ENCODE results near the gene SUV39H1.

Gene SUV39H1

DNA sequence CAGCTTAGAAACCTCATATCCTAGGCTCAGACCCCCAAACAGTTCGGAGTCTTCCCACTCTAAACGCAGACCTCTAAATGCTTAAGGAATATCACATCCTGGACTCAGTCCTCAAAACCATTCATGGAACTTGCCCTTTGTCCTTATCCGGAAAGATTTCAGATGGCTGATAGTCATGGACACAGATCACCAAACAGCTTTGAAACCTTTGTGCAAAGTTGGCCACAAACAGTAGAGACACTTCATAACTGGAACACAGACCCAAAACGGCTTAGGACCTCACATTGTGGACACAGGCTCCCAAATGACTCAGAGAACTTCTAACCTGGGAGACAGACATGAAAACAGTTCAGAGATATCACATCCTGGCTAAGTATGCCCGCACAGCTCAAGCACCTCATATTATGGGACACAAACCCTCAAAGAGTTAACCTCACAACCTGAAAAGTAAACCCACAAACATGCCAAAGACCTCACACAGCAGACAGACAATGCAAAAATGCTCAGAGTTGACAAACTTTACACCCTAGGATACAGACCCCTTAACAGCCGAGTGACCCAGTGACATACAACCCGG lies 15.5 kb downstream of the SUV39H1 start:
- peaks cover 45 to 98% (median 90%) of the 10 kb centered on the region in 11 experiments for H3K27me3 ChIP-seq
- H4K20me1 ChIP-seq: peaks cover 0 to 18% (median 0%) of the 10 kb centered on the region in 11 experiments; a peak in 5 of 22 replicates
- H3K36me3 ChIP-seq: peaks cover 0 to 27% (median 14%) of the 10 kb centered on the region in 11 experiments; a peak in 14 of 22 replicates
- H3K4me2 ChIP-seq: no peak overlapping the region
- no peak overlapping the region for H3K4me3 ChIP-seq
- H3K9ac ChIP-seq: no peak overlapping the region
- H3K27ac ChIP-seq: no peak overlapping the region
- H3K4me1 ChIP-seq: peaks cover 0 to 35% (median 19%) of the 10 kb centered on the region in 10 experiments; a peak in 14 of 20 replicates
- no peak for TF ChIP-seq Cebpa-rat (IDR thresholded peaks at IDR 0.05)
- peaks cover 0 to 9% (median 0%) of the 10 kb centered on the region in 11 experiments; a peak in 3 of 22 replicates for H3K9me3 ChIP-seq (replicated peaks in 1 of 11)

GRCh38 chrX:48713847-48714246 lies 17.3 kb downstream of the SUV39H1 start:
- Histone ChIP-seq H3K4me3 (no peak overlapping the region), H3K9ac (no peak overlapping the region)

DNA sequence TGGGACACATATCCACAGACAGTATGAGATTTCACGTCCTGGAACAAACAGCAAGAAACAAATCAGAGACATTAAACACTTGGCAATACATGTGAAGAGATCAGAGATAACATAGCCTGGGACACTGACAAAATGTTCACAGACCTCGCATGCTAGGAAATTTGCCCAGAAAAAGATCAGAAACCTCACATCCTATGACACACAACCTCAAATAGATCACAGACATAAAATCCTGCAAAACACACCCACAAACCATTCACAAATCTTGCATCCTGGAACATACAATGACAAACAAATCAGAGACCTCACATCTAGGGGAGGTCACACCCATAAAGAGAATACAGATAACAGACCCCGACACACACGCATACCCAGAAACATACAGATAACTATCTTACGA lies 18.0 kb downstream of the SUV39H1 start:
- H3K4me1 ChIP-seq: peaks cover 0 to 31% (median 19%) of the 10 kb centered on the region in 10 experiments; a peak in 14 of 20 replicates
- no peak for TF ChIP-seq Cebpa-rat (IDR thresholded peaks at IDR 0.05)
- no peak overlapping the region for H3K27ac ChIP-seq
- 0 out of 22 replicates have a peak, but pooled peaks cover 0 to 1% (median 0%) of the 10 kb centered on the region in 11 experiments for H3K36me3 ChIP-seq
- no peak overlapping the region for H3K4me3 ChIP-seq
- H4K20me1 ChIP-seq: peaks cover 0 to 7% (median 0%) of the 10 kb centered on the region in 11 experiments; a peak in 1 of 22 replicates
- H3K9me3 ChIP-seq (replicated peaks in 1 of 11): peaks cover 0 to 16% (median 0%) of the 10 kb centered on the region in 11 experiments; a peak in 3 of 22 replicates
- H3K9ac ChIP-seq: no peak overlapping the region
- peak overlapping the region in 7 of 11 experiments; percentile 15 to 41 (median 31); a peak in 13 of 22 replicates for H3K4me2 ChIP-seq
- H3K27me3 ChIP-seq: peaks cover 36 to 95% (median 91%) of the 10 kb centered on the region in 11 experiments

More at GRCh38 chrX:48713847-48714246, 17.3 kb downstream of the SUV39H1 start:
- Histone ChIP-seq H3K9me3 (replicated peaks in 1 of 11) (peaks cover 0 to 16% (median 0%) of the 10 kb centered on the region in 11 experiments; a peak in 3 of 22 replicates), H4K20me1 (peaks cover 0 to 7% (median 0%) of the 10 kb centered on the region in 11 experiments; a peak in 1 of 22 replicates), H3K36me3 (peaks cover 0 to 9% (median under 1%) of the 10 kb centered on the region in 11 experiments; a peak in 3 of 22 replicates), H3K4me1 (peaks cover 0 to 31% (median 19%) of the 10 kb centered on the region in 10 experiments; a peak in 14 of 20 replicates), H3K27me3 (peaks cover 31 to 96% (median 90%) of the 10 kb centered on the region in 11 experiments), H3K27ac (no peak overlapping the region), H3K4me2 (peak overlapping the region in 1 of 11 experiments; percentile 35; a peak in 2 of 22 replicates)
- TF ChIP-seq Cebpa-rat (IDR thresholded peaks at IDR 0.05): no peak

DNA sequence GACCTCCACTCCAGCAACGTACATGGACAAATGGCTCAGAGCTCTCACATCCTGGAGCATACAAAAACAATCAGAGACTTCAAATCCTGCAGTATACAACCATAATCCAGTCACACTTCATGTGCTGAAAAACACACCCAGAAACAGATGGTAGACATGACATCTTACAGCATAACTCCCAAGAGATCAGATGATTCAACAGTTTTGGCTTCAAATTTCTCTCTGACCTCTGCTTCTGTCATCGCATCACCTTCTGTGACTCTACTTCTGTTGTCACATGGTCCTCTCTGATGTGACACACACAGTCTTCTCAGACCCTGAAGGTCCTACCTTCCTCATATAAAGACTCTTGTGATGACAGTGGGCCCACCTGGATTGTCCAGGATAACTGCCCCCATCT lies 18.5 kb downstream of the SUV39H1 start:
- no peak for TF ChIP-seq Cebpa-rat (IDR thresholded peaks at IDR 0.05)
- H3K36me3 ChIP-seq: no peaks in the 10 kb centered on the region
- H3K9ac ChIP-seq: no peak overlapping the region
- peaks cover 0 to 7% (median 0%) of the 10 kb centered on the region in 11 experiments; a peak in 1 of 22 replicates for H4K20me1 ChIP-seq
- H3K4me3 ChIP-seq: no peak overlapping the region
- no peak overlapping the region for H3K27ac ChIP-seq
- H3K4me2 ChIP-seq: peak overlapping the region in 7 of 11 experiments; percentile 15 to 41 (median 31); a peak in 12 of 22 replicates
- H3K9me3 ChIP-seq (replicated peaks in 1 of 11): peaks cover 0 to 16% (median 0%) of the 10 kb centered on the region in 11 experiments; a peak in 3 of 22 replicates
- H3K27me3 ChIP-seq: peaks cover 41 to 99% (median 96%) of the 10 kb centered on the region in 11 experiments
- peaks cover 0 to 31% (median 19%) of the 10 kb centered on the region in 10 experiments; a peak in 14 of 20 replicates for H3K4me1 ChIP-seq

GRCh38 chrX:48715876-48716502 lies 19.5 kb downstream of the SUV39H1 start:
- Histone ChIP-seq H3K36me3 (no peaks in the 10 kb centered on the region), H3K27me3 (peaks cover 44 to 99% (median 96%) of the 10 kb centered on the region in 11 experiments), H3K27ac (no peak overlapping the region), H3K4me3 (no peak overlapping the region), H3K9me3 (replicated peaks in 1 of 11) (peaks cover 0 to 16% (median 0%) of the 10 kb centered on the region in 11 experiments; a peak in 3 of 22 replicates), H4K20me1 (peaks cover 0 to 7% (median 0%) of the 10 kb centered on the region in 11 experiments; a peak in 1 of 22 replicates), H3K9ac (no peak overlapping the region), H3K4me2 (peak overlapping the region in 6 of 11 experiments; percentile 15 to 41 (median 31); a peak in 8 of 22 replicates), H3K4me1 (peaks cover 0 to 31% (median 19%) of the 10 kb centered on the region in 10 experiments; a peak in 14 of 20 replicates)
- no peak for TF ChIP-seq Cebpa-rat (IDR thresholded peaks at IDR 0.05)

DNA sequence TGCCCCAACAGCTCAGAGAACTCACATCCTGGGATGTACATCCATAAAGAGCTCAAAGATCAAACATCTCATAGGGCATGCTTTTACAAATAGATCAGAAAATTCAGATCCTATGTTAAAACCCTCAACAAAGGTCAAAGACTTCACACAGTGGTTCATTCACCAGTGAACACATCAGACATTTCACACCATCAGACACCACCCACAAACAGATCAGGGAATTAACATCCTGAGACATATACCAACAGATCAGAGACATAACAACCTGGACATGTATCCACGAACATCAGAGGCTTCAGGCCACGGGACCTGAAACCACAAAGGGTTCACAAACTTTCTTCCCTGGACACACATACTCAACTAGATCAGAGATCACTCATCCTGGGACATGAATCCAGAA lies 23.4 kb downstream of the SUV39H1 start:
- Histone ChIP-seq H3K4me1 (peaks cover 0 to 14% (median 9%) of the 10 kb centered on the region in 10 experiments; a peak in 13 of 20 replicates), H4K20me1 (no peaks in the 10 kb centered on the region; a peak in 1 of 22 replicates), H3K4me3 (no peak overlapping the region), H3K4me2 (no peak overlapping the region), H3K9ac (no peak overlapping the region), H3K27ac (no peak overlapping the region), H3K9me3 (replicated peaks in 1 of 11) (peaks cover 0 to 16% (median 0%) of the 10 kb centered on the region in 11 experiments; a peak in 5 of 22 replicates), H3K27me3 (peaks cover 38 to 93% (median 87%) of the 10 kb centered on the region in 11 experiments), H3K36me3 (no peaks in the 10 kb centered on the region)
- no peak for TF ChIP-seq Cebpa-rat (IDR thresholded peaks at IDR 0.05)

- H3K4me2 ChIP-seq: no peak overlapping the region
- H3K4me3 ChIP-seq: no peak overlapping the region
Observed at GRCh38 chrX:48720577-48721250, 24.2 kb downstream of the SUV39H1 start.

DNA sequence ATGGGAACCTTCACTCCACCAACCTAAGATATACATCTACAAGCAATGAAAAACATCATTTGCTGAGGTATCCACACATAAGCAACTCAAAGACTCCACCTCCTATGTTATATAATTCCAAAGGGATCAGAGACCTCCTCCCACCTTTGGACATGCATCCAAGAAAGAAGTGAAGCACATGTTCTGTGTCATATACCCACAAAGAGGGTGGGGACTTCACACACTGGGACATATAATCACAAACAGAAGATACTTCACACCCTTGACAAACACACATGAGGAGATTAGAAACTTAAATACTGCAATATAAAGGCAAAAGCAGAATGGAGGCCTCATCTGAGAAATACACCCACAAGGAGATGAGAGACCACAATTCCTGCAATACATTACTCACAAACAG lies 25.4 kb downstream of the SUV39H1 start:
- Histone ChIP-seq H3K4me2 (no peak overlapping the region), H4K20me1 (no peaks in the 10 kb centered on the region; a peak in 1 of 22 replicates), H3K9me3 (replicated peaks in 1 of 11) (peaks cover 0 to 8% (median 0%) of the 10 kb centered on the region in 11 experiments; a peak in 5 of 22 replicates), H3K36me3 (no peaks in the 10 kb centered on the region), H3K4me1 (no peaks in the 10 kb centered on the region), H3K27me3 (peaks cover 51 to 95% (median 88%) of the 10 kb centered on the region in 11 experiments), H3K27ac (no peak overlapping the region), H3K4me3 (no peak overlapping the region), H3K9ac (no peak overlapping the region)
- no peak for TF ChIP-seq Cebpa-rat (IDR thresholded peaks at IDR 0.05)

More at GRCh38 chrX:48720577-48721250, 24.2 kb downstream of the SUV39H1 start:
- no peak for TF ChIP-seq Cebpa-rat (IDR thresholded peaks at IDR 0.05)
- no peaks in the 10 kb centered on the region for H3K36me3 ChIP-seq
- no peak overlapping the region for H3K9ac ChIP-seq
- H3K27me3 ChIP-seq: peaks cover 40 to 93% (median 87%) of the 10 kb centered on the region in 11 experiments
- peaks cover 0 to 6% (median 2%) of the 10 kb centered on the region in 10 experiments; a peak in 8 of 20 replicates for H3K4me1 ChIP-seq
- no peak overlapping the region for H3K27ac ChIP-seq
- no peaks in the 10 kb centered on the region; a peak in 1 of 22 replicates for H4K20me1 ChIP-seq
- peaks cover 0 to 16% (median 0%) of the 10 kb centered on the region in 11 experiments; a peak in 5 of 22 replicates for H3K9me3 ChIP-seq (replicated peaks in 1 of 11)
